NCI-H1694 treated with DMSO at 0.1 percent for 48 hours (cell line): Measurements from ENCODE around the gene ZNF333.

Experiments used
- DNase-seq: peaks from one replicate; lab custom pipeline; 2025; lab: John Stamatoyannopoulos, UW

ZNF333 gene

GRCh38 chr19:14689598-14690503, at the start of gene ZNF333:
ZNF333 (plus strand) TSS chr19:14690048; CDS start chr19:14693492, 3,444 bp downstream.
- peak; percentile 89 for DNase-seq

DNA sequence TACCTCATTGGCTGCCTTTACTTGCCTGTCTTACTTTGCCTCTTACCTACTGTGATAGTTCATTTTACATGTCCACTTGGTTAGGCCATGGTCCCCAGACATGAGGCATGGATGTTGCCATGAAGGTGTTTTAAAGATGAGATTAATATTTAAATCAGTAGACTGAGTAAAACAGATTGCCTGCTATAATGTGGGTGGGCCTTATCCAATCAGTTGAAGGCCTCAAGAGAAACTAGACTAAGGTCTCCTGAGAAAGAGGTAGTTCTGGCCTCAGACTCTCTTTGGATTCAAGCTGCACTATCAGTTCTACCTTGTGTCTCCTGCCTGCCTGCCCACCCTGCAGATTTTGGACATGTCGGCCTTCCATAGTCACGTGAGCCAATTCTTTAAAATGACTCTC, 41.3 kb upstream of the ZNF333 start:
- no peak for DNase-seq

DNA sequence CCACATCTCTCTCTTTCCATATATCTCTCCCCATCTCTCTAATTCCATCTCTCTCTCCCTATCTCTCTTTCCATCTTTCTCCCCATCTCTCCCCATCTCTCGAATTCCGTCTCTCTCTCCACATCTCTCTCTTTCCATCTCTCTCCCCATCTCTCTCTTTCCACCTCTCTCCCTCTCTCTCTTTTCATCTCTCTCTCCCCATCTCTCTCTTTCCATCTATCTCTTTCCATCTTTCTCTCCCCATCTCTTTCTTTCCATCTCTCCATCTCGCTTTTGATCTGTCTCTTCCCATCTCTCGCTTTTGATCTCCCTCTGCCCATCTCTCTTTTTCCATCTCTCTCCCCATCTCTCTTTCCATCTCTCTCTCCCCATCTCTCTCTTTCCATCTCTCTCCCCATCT, 40.8 kb upstream of the ZNF333 start:
- no peak for DNase-seq

DNA sequence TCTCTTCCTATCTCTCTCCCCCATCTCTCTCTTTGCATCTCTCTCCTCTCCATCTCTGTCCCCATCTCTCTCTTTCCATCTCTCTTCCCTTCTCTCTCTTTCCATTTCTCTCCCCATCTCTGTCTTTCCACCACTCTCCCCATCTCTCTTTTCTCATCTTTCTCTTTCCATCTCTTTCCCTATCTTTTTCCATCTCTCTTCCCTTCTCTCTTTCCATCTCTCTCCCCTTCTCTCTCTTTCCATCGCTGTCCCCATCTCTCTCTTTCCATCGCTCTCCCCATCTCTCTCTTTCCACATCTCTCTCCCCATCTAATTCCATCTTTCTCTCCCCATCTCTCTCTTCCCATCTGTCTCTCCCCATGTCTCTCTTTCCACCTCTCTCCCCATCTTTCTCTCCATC, 39.7 kb upstream of the ZNF333 start:
- no peak for DNase-seq

GRCh38 chr19:14654786-14655560, 34.9 kb upstream of the ZNF333 start:
- DNase-seq = no peak

GRCh38 chr19:14655726-14656125, 34.1 kb upstream of the ZNF333 start:
- no peak for DNase-seq

GRCh38 chr19:14659874-14660489, 29.9 kb upstream of the ZNF333 start:
- DNase-seq = no peak

- no peak for DNase-seq
Measured at GRCh38 chr19:14661372-14661924, 28.4 kb upstream of the ZNF333 start.

- DNase-seq = no peak
Measured at GRCh38 chr19:14669940-14670339, 19.9 kb upstream of the ZNF333 start.

DNA sequence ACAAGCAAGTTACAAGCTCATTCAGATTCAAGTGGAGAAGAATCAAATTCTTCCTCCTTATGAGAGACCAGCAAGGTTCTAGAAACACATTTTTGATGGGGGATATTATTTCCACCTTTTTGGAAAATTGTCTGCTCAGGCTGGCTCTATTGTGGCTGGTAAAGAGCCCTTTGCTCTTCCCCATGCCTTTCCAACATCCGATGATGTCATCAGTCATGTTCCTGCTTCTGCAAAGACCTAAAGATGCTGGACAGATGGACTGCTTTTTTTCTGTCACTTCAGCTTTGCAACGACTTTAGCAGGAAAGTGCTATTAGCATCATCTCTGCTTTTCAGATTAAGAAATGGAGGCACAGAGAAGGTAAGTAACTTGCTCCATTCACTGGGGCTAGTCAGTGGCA, 19.4 kb upstream of the ZNF333 start:
- DNase-seq = no peak

DNA sequence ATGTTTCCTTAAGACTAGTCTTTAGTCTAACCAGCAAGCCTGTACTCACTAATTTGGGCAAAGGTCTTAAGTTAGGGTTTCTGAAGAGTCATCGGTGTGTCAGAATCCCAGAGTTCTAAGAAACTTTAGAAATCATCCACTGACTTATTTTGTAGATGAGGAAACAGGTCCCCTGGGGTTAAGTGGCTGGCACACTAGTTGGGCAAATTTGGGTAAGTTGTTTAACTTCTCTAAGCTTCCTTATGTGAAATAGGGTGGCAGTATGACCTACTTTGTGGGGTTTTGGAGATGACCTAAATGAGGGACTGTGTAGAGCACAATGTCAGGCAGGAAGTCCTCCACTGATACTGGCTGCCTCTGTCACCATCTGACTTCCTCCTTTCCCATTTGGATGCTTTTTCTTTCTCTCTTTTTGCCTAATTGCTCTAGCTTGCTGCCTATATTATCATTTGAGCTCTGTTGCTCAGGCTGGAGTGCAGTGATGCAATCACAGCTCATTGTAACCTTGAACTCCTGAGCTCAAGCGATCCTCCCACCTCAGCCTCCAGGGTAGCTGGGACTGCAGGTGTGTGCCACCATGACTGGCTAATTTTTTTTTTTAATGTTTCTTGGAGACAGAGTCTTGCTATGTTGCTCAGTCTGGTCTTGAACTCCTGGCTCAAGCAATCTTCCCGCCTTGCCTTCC, 17.5 kb upstream of the ZNF333 start:
- DNase-seq = no peak

GRCh38 chr19:14673088-14673487, 16.8 kb upstream of the ZNF333 start:
- DNase-seq = no peak

DNA sequence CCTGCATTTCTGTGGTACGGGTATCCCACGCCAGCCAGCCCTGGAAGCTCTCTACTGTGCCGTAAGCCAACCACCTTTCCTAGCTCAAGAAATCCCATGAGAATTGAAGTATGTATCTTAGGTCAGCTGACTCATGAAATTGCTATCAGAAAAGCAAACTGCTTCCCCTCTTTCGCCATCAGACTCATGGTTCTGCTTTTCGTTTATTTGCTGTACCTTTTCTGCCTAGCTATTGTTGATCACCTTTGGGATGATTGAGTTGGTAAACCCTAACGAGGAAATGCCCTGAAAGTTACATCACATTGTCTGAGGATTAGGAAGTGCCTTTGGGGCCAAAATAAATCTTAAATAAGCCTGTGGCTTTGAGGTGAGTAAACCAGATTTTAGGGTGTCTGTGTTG, 15.1 kb upstream of the ZNF333 start, which contains the start of gene ADGRE3:
Gene ADGRE3, minus strand, starts transcription at position 81 of the 400 bp plus-strand sequence. Its CDS starts 74 bp downstream, at position 7.
- no peak for DNase-seq

DNA sequence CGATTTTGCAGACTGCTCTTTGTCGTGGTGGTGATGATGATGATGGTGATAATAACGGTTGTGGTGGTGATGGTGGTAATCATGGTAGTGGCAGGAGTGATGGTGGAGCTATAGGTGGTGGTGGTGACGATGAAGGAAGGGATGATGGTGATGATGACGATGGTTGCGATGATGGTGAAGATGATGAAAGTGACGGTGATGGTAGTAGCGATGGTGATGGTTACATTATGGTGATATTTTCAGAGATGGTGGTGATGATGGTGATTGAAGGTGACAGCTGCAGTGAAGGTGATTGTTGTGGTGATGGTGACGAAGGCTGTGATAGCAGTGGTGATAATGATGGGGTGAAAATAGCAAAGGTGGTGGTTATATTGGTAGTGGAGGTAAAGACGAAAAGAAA, 13.1 kb upstream of the ZNF333 start:
- DNase-seq = no peak

- no peak for DNase-seq
Measured at GRCh38 chr19:14677464-14677863, 12.4 kb upstream of the ZNF333 start.

DNA sequence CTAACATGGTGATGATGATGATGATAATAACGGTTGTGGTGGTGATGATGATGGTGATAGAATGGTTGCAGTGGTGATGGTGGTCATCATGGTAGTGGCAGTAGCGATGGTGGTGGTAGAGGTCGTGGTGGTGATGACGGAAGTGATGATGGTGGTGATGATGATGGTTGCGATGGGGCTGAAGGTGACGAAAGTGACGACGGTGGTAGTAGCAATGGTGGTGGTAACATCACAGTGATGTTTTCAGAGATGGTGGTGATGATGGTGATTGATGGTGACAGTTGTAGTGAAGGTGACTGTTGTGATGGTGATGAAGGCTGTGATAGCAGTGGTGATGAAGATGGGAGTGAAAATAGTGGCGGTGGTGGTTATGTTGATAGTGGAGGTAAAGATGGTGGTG, 11.6 kb upstream of the ZNF333 start:
- no peak for DNase-seq

DNA sequence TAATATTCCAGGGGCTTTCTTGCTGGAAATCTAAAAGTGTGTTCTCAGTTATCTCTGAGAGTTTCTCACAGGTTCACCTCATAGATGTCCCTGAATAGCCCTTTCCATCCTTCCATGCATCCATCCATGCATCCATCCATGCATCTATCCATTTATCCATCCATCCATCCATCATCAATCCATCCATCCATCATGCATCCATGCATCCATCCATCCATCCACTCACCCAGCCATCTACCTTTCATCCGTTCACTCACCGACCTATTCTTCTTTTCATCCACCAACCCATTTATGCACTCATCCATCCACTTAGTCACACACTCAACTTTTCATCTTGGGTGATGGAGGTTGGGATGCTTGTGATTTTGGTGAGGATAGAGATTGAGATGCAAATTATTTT, 7.8 kb upstream of the ZNF333 start:
- DNase-seq = no peak

DNA sequence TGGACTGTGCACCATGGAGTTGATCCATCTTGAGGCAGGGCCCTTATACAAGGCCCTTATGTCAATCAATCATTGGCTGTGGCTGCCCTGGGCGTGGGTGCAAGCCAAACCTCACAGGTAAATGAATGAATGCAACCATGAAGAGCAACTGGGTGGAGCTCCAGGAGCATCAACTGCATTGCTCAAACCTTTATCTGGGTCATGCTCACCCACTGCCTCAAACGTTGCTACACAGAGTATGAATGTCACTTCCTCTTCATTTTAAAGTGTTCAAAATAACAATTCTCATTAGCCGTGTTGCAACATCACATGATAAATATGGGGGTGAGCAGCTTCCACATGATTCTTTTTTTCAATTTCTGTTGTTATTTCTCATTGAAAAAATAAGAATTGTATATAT, 6.4 kb upstream of the ZNF333 start:
- DNase-seq = no peak

GRCh38 chr19:14686411-14686810, 3.4 kb upstream of the ZNF333 start:
- DNase-seq = peak; percentile 41

- no peak for DNase-seq
Measured at GRCh38 chr19:14694641-14695266, 4.9 kb downstream of the ZNF333 start.

GRCh38 chr19:14695471-14695870, 5.6 kb downstream of the ZNF333 start:
- no peak for DNase-seq
